Liver (tissue), 3 donors: ENCODE results near the gene SUGCT.

Experiments
- GABPA ChIP-seq, 2 donors: IDR thresholded peaks in 1 of 2; conservative IDR thresholded peaks in 1 of 2; 2 replicates each; pipeline ENCODE4 v1.6.1; 2016; ENCODE audit warnings: antibody characterized with exemption in 2 of 2, mild to moderate bottlenecking in 1 of 2, moderate library complexity in 1 of 2
- RXRA ChIP-seq, 2 donors: IDR thresholded peaks; 2 replicates each; pipeline ENCODE4 v1.6.1; 2017 to 2018; ENCODE audit warnings: antibody characterized with exemption in 2 of 2, mild to moderate bottlenecking in 1 of 2
- TF ChIP-seq, protein P1 (sequence below): IDR thresholded peaks from 2 replicates; pipeline ENCODE4 v1.6.1; 2016; ENCODE audit warnings: antibody characterized with exemption, mild to moderate bottlenecking
- TF ChIP-seq, protein P2 (sequence below): fragments of 150-350 bp; IDR thresholded peaks from 2 replicates; pipeline ENCODE4 v1.5.1; 2017; ENCODE audit warnings: improper control_type of control experiment, low read depth, low read length; ENCODE audit not compliant: missing input control
- donor health status: healthy.
- donor health status: healthy.

DNA sequence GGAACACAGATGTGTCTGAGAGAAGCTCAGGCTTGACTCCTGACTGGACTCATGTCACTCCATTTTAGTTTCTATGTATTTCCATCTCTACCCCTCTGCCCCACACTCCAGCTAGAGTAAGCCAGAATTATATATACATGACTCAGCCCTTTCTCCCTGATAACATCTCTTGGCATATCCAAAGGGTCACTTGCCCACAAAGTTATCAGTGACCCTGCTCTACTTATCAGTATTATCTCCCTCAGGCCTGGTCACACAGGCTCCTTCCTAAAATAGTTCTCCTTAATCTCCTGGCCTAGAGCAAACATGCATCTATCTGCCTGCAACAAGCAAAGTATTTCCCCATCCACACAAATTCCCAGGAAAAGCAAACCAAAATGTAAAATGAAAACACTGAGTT lies 598.3 kb downstream of the SUGCT start:
- TF ChIP-seq, protein P1, sequence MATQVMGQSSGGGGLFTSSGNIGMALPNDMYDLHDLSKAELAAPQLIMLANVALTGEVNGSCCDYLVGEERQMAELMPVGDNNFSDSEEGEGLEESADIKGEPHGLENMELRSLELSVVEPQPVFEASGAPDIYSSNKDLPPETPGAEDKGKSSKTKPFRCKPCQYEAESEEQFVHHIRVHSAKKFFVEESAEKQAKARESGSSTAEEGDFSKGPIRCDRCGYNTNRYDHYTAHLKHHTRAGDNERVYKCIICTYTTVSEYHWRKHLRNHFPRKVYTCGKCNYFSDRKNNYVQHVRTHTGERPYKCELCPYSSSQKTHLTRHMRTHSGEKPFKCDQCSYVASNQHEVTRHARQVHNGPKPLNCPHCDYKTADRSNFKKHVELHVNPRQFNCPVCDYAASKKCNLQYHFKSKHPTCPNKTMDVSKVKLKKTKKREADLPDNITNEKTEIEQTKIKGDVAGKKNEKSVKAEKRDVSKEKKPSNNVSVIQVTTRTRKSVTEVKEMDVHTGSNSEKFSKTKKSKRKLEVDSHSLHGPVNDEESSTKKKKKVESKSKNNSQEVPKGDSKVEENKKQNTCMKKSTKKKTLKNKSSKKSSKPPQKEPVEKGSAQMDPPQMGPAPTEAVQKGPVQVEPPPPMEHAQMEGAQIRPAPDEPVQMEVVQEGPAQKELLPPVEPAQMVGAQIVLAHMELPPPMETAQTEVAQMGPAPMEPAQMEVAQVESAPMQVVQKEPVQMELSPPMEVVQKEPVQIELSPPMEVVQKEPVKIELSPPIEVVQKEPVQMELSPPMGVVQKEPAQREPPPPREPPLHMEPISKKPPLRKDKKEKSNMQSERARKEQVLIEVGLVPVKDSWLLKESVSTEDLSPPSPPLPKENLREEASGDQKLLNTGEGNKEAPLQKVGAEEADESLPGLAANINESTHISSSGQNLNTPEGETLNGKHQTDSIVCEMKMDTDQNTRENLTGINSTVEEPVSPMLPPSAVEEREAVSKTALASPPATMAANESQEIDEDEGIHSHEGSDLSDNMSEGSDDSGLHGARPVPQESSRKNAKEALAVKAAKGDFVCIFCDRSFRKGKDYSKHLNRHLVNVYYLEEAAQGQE = no peak
- TF ChIP-seq, protein P2, sequence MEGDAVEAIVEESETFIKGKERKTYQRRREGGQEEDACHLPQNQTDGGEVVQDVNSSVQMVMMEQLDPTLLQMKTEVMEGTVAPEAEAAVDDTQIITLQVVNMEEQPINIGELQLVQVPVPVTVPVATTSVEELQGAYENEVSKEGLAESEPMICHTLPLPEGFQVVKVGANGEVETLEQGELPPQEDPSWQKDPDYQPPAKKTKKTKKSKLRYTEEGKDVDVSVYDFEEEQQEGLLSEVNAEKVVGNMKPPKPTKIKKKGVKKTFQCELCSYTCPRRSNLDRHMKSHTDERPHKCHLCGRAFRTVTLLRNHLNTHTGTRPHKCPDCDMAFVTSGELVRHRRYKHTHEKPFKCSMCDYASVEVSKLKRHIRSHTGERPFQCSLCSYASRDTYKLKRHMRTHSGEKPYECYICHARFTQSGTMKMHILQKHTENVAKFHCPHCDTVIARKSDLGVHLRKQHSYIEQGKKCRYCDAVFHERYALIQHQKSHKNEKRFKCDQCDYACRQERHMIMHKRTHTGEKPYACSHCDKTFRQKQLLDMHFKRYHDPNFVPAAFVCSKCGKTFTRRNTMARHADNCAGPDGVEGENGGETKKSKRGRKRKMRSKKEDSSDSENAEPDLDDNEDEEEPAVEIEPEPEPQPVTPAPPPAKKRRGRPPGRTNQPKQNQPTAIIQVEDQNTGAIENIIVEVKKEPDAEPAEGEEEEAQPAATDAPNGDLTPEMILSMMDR = no peak
- TF ChIP-seq GABPA (IDR thresholded peaks at IDR 0.05 in 1 of 2, conservative IDR thresholded peaks at IDR 0.05 in 1 of 2) (no peak), RXRA (IDR thresholded peaks at IDR 0.05) (no peak)
